ENCODE measurements around the gene INS. TPM values are rescaled to one million over a fixed set of nuclear protein-coding genes. Genes with fewer than 3 reads are reported as not detected.

Gene INS
- total and polyA plus RNA-seq, 2 of the 4 experiments (the other 2 are of a cell fraction), result not detected

DNA sequence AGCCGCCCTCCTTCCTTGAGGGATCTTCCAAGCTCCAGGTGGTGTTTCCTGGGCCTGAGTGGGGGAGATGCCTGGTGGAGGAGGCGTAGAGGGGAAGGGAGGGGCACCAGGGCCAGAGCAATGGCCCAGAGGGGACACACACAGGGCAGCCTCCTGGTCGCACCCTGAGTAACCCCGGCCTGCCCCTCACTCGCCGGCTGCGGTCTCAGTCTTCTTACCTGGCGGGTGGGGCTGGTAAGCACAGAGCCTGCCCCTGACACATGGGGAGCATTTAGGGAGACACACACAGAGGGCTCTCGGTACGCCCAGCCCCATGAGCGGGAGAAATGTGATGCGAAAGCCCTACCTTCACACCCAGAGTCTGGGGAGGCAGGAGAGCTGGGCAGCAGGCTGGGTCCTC is 45.7 kb downstream of the INS start:
- in situ Hi-C loops (cut with MboI; ENCODE audit: low sequenced_read_pairs) (no loop called here), dilution Hi-C loops (cut with HindIII; ENCODE audit: low sequenced_read_pairs, unreplicated experiment) (no loop called here), intact Hi-C loops (cut with micrococcal nuclease) (no loop called here)
- WGBS, 2 experiments (ENCODE audit: extremely low coverage in 2 of 2, insufficient read length in 1 of 2), result 88% methylated on average over 6 of the region's 12 CpGs; no CpG with 5 or more reads in 1 of the 2 experiments
- Histone ChIP-seq H2BK15ac (ENCODE audit: low read depth, low read length) (no peak overlapping the region), H3K27me3 (ENCODE audit: control insufficient read depth, insufficient read depth, low read length) (peaks cover 23% of the 10 kb centered on the region), H3K9me1 (ENCODE audit: insufficient read depth, low read length) (no peaks in the 10 kb centered on the region), H3K4me2 (ENCODE audit: low read depth, low read length) (no peak overlapping the region), H4K91ac (ENCODE audit: insufficient read depth, low read depth, low read length) (no peak overlapping the region), H2BK5ac (ENCODE audit: low read depth, low read length, poor library complexity, severe bottlenecking) (no peak overlapping the region), H3K18ac (ENCODE audit: low read depth, low read length) (no peak overlapping the region), H3K9me3 (ENCODE audit: control insufficient read depth, insufficient read depth, low read length) (peaks cover 14% of the 10 kb centered on the region), H2BK20ac (ENCODE audit: low read depth, low read length) (no peak overlapping the region), H2AK9ac (replicated peaks; ENCODE audit: low read depth, low read length, poor library complexity) (no peak overlapping the region), H3K4me3 (ENCODE audit: insufficient read depth, low read depth, low read length) (no peak overlapping the region), H3K56ac (ENCODE audit: extremely low read depth, insufficient read depth, low read length) (no peak overlapping the region), H3K14ac (replicated peaks; ENCODE audit: low read depth, low read length) (no peak overlapping the region), H3K23ac (ENCODE audit: low read depth, low read length) (no peak overlapping the region), H3K36me3 (ENCODE audit: control insufficient read depth, insufficient read depth, low read length) (no peaks in the 10 kb centered on the region), H3K9ac (ENCODE audit: low read depth, low read length) (no peak overlapping the region), H3K4me1 (ENCODE audit: control insufficient read depth, insufficient read depth, low read length) (no peaks in the 10 kb centered on the region), H2AK5ac (ENCODE audit: low read depth, low read length) (no peak overlapping the region), H3K79me1 (ENCODE audit: low read depth in 1 of 2, low read length in 2 of 2) (no peaks in the 10 kb centered on the region), H2BK120ac (ENCODE audit: low read depth, low read length) (no peak overlapping the region), H2AFZ (replicated peaks; ENCODE audit: low read length, poor library complexity) (no peak overlapping the region), H3K4ac (ENCODE audit: low read depth, low read length) (no peak overlapping the region), H4K20me1 (ENCODE audit: insufficient read depth, low read length) (no peaks in the 10 kb centered on the region), H4K5ac (ENCODE audit: low read depth, low read length) (no peak overlapping the region), H3K27ac (ENCODE audit: insufficient read depth, low read length) (no peak overlapping the region), H4K8ac (ENCODE audit: low read depth in 2 of 2, low read length in 2 of 2) (no peak overlapping the region)
- CTCF ChIA-PET, result no interaction called here
- ATAC-seq (ENCODE audit: low read depth), result no peak
- POLR2A ChIA-PET (ENCODE audit: unreplicated experiment), result no interaction called here
- no TSS peak for BruUV-seq (replicated peaks)
- no peak for DNase-seq
- TF ChIP-seq, protein P1, sequence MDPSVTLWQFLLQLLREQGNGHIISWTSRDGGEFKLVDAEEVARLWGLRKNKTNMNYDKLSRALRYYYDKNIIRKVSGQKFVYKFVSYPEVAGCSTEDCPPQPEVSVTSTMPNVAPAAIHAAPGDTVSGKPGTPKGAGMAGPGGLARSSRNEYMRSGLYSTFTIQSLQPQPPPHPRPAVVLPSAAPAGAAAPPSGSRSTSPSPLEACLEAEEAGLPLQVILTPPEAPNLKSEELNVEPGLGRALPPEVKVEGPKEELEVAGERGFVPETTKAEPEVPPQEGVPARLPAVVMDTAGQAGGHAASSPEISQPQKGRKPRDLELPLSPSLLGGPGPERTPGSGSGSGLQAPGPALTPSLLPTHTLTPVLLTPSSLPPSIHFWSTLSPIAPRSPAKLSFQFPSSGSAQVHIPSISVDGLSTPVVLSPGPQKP (IDR thresholded peaks at IDR 0.05; ENCODE audit: borderline replicate concordance, low read depth, low read length), result no peak
- TF ChIP-seq POLR2A (IDR thresholded peaks at IDR 0.05; ENCODE audit: low read depth, low read length) (no peak), RFX5 (IDR thresholded peaks at IDR 0.05; ENCODE audit: low read depth, low read length) (no peak), BHLHE40 (IDR thresholded peaks at IDR 0.05; ENCODE audit: low read depth, low read length) (no peak), CEBPB (IDR thresholded peaks at IDR 0.05; ENCODE audit: low read depth, low read length) (no peak), MAZ (IDR thresholded peaks at IDR 0.05; ENCODE audit: borderline replicate concordance, low read depth, low read length) (no peak)

All from IMR-90 (cell line).